NT2/D1 (cell line): ENCODE data around the gene SULT6B1.

ENCODE experiments used
- DNase-seq: peaks from one replicate; pipeline ENCODE4 v3.0.0-alpha.2; 2011; ENCODE audit warnings: low read depth, low spot score
- H3K27me3 ChIP-seq: 2 replicates; pipeline ENCODE4 v1.6.0; 2011; ENCODE audit warnings: mild to moderate bottlenecking; ENCODE audit not compliant: insufficient read length, insufficient read depth
- H3K36me3 ChIP-seq: 2 replicates; pipeline ENCODE4 v1.6.1; 2011; ENCODE audit warnings: mild to moderate bottlenecking, low read length, mixed read lengths; ENCODE audit not compliant: insufficient read depth, insufficient read length
- H3K4me1 ChIP-seq: 2 replicates; pipeline ENCODE4 v1.5.1; 2011; ENCODE audit not compliant: insufficient read depth, insufficient read length
- H3K4me3 ChIP-seq: 2 replicates; pipeline ENCODE4 v1.5.1; 2011; ENCODE audit warnings: low read depth; ENCODE audit not compliant: insufficient read length
- H3K9ac ChIP-seq: 2 replicates; pipeline ENCODE4 v1.6.0; 2011; ENCODE audit warnings: low read depth; ENCODE audit not compliant: insufficient read length
- H3K9me3 ChIP-seq: 2 replicates; pipeline ENCODE4 v1.5.1; 2011; ENCODE audit warnings: mild to moderate bottlenecking, low read length; ENCODE audit not compliant: insufficient read depth
- SUZ12 ChIP-seq: IDR thresholded peaks from 2 replicates; pipeline ENCODE4 v1.6.1; 2011; ENCODE audit not compliant: insufficient read length, insufficient read depth; ENCODE audit errors: extremely low read depth
- YY1 ChIP-seq: IDR thresholded peaks from 2 replicates; pipeline ENCODE4 v1.6.1; 2011; ENCODE audit not compliant: insufficient read length, insufficient read depth
- ZNF274 ChIP-seq: IDR thresholded peaks from 2 replicates; pipeline ENCODE4 v1.6.1; 2011; ENCODE audit warnings: mild to moderate bottlenecking, low read depth, low read length

The SULT6B1 gene

GRCh38 chr2:37142546-37142945 lies 45.9 kb downstream of the SULT6B1 start:
- no peak overlapping the region for H3K9ac ChIP-seq
- H3K36me3 ChIP-seq: peaks cover 35% of the 10 kb centered on the region
- DNase-seq: no peak
- H3K9me3 ChIP-seq: no peaks in the 10 kb centered on the region
- H3K27me3 ChIP-seq: no peaks in the 10 kb centered on the region
- TF ChIP-seq ZNF274: no peak
- no peak for TF ChIP-seq SUZ12
- TF ChIP-seq YY1: no peak
- H3K4me3 ChIP-seq: no peak overlapping the region
- no peaks in the 10 kb centered on the region for H3K4me1 ChIP-seq

GRCh38 chr2:37132914-37133313 lies 55.6 kb downstream of the SULT6B1 start:
- Histone ChIP-seq H3K4me1 (no peaks in the 10 kb centered on the region), H3K9me3 (0 out of 2 replicates have a peak, but pooled peaks cover 6% of the 10 kb centered on the region), H3K4me3 (no peak overlapping the region), H3K27me3 (no peaks in the 10 kb centered on the region), H3K9ac (no peak overlapping the region), H3K36me3 (peaks cover 39% of the 10 kb centered on the region)
- no peak for TF ChIP-seq SUZ12
- TF ChIP-seq YY1: no peak
- DNase-seq: no peak

GRCh38 chr2:37125416-37125815 lies 63.1 kb downstream of the SULT6B1 start:
- Histone ChIP-seq H3K27me3 (no peaks in the 10 kb centered on the region), H3K9ac (no peak overlapping the region), H3K36me3 (peaks cover 6% of the 10 kb centered on the region), H3K9me3 (0 out of 2 replicates have a peak, but pooled peaks cover 6% of the 10 kb centered on the region), H3K4me1 (no peaks in the 10 kb centered on the region), H3K4me3 (no peak overlapping the region)
- no peak for DNase-seq
- TF ChIP-seq YY1: no peak
- TF ChIP-seq ZNF274: no peak
- no peak for TF ChIP-seq SUZ12

GRCh38 chr2:37119157-37119556 lies 69.3 kb downstream of the SULT6B1 start:
- H3K9me3 ChIP-seq: no peaks in the 10 kb centered on the region
- no peak overlapping the region for H3K9ac ChIP-seq
- H3K4me1 ChIP-seq: no peaks in the 10 kb centered on the region
- H3K36me3 ChIP-seq: peaks cover 11% of the 10 kb centered on the region
- H3K27me3 ChIP-seq: no peaks in the 10 kb centered on the region
- H3K4me3 ChIP-seq: no peak overlapping the region
- no peak for DNase-seq
- TF ChIP-seq SUZ12 (no peak), ZNF274 (no peak), YY1 (no peak)
